Measurements from ENCODE around the gene RASGRF1.

RASGRF1 gene

GRCh38 chr15:79133309-79133708 is 42.7 kb upstream of the RASGRF1 start:
- TF ChIP-seq TSHZ2 (CRISPR knock-in tag; IDR thresholded peaks at IDR 0.05) (no peak), ZNF70 (CRISPR knock-in tag; IDR thresholded peaks at IDR 0.05) (no peak), SNAI2 (CRISPR knock-in tag; IDR thresholded peaks at IDR 0.05) (no peak), ESRRG (CRISPR knock-in tag; IDR thresholded peaks at IDR 0.05) (no peak), GLIS3 (CRISPR knock-in tag; IDR thresholded peaks at IDR 0.05) (no peak), PPARA (CRISPR knock-in tag; IDR thresholded peaks at IDR 0.05; ENCODE audit: borderline replicate concordance) (no peak), BACH2 (CRISPR knock-in tag; IDR thresholded peaks at IDR 0.05; ENCODE audit: borderline replicate concordance) (no peak), ARNTL (CRISPR knock-in tag; IDR thresholded peaks at IDR 0.05; ENCODE audit: borderline replicate concordance, low read depth) (no peak), ZFP30 (CRISPR knock-in tag; IDR thresholded peaks at IDR 0.05) (no peak), POU6F1 (CRISPR knock-in tag; IDR thresholded peaks at IDR 0.05; ENCODE audit: borderline replicate concordance, low read depth) (no peak), ZNF565 (CRISPR knock-in tag; conservative IDR thresholded peaks at IDR 0.05; ENCODE audit: low read depth) (no peak), CSRNP3 (CRISPR knock-in tag; IDR thresholded peaks at IDR 0.05) (no peak), CREB5 (CRISPR knock-in tag; IDR thresholded peaks at IDR 0.05; ENCODE audit: low read depth) (no peak), ZFP3 (CRISPR knock-in tag; IDR thresholded peaks at IDR 0.05) (no peak), RARB (CRISPR knock-in tag; IDR thresholded peaks at IDR 0.05) (no peak), ZNF8 (CRISPR knock-in tag; IDR thresholded peaks at IDR 0.05) (no peak)
- ATAC-seq = no peak

- no peak for ATAC-seq
- TF ChIP-seq OSR1 (CRISPR knock-in tag; IDR thresholded peaks at IDR 0.05) (no peak), ZFP3 (CRISPR knock-in tag; IDR thresholded peaks at IDR 0.05) (no peak), PATZ1 (CRISPR knock-in tag; IDR thresholded peaks at IDR 0.05; ENCODE audit: borderline replicate concordance) (no peak), ZNF565 (CRISPR knock-in tag; conservative IDR thresholded peaks at IDR 0.05; ENCODE audit: low read depth) (no peak), ZNF70 (CRISPR knock-in tag; IDR thresholded peaks at IDR 0.05) (no peak), ZNF8 (CRISPR knock-in tag; IDR thresholded peaks at IDR 0.05) (no peak), ARNTL (CRISPR knock-in tag; IDR thresholded peaks at IDR 0.05; ENCODE audit: borderline replicate concordance, low read depth) (no peak), ZFP30 (CRISPR knock-in tag; IDR thresholded peaks at IDR 0.05) (no peak)
These were observed 42.2 kb upstream of the RASGRF1 start for GRCh38 chr15:79132770-79133169.

- ATAC-seq = no peak
- TF ChIP-seq CSRNP3 (CRISPR knock-in tag; IDR thresholded peaks at IDR 0.05) = no peak
- no peak for TF ChIP-seq ZFP30 (CRISPR knock-in tag; IDR thresholded peaks at IDR 0.05)
- TF ChIP-seq TOX (CRISPR knock-in tag; IDR thresholded peaks at IDR 0.05; ENCODE audit: borderline replicate concordance) = no peak
- no peak for TF ChIP-seq GLIS3 (CRISPR knock-in tag; IDR thresholded peaks at IDR 0.05)
- no peak for TF ChIP-seq PATZ1 (CRISPR knock-in tag; IDR thresholded peaks at IDR 0.05; ENCODE audit: borderline replicate concordance)
These were observed 41.8 kb upstream of the RASGRF1 start for GRCh38 chr15:79132361-79132760.

Data from SK-N-SH treated with all-trans-retinoic acid at 6 μM for 48 hours (cell line).